22Rv1 (cell line): Measurements from ENCODE around the gene DENND5A.

Experiments
- ZFX ChIP-seq: fragments of 450-650 bp; IDR thresholded peaks from 2 replicates; pipeline ENCODE4 v1.6.1; 2017; ENCODE audit warnings: antibody characterized with exemption, borderline replicate concordance
- TF ChIP-seq, protein P1 (sequence below): fragments of 450-650 bp; IDR thresholded peaks from 2 replicates; pipeline ENCODE4 v1.5.1; 2017; ENCODE audit warnings: mild to moderate bottlenecking

DNA sequence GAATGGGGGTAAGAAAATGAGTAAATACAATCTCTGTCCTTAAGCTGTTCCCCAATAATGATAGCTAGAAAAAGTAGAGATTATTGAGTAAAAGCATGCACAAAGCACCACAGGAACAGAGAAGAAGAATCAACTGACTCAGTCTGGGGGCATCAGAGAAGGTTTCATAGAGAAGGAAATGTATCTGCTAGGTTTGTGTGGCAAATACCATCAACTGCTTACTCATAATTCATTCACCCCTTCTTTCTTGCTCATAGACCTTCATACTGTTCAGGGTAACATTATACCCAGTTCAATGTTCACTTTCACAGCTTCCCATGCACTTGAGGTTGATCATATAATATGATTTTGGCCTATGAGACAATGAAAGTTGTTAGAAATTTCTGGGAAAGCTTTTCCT is 88.6 kb downstream of the DENND5A start:
- TF ChIP-seq, protein P1, sequence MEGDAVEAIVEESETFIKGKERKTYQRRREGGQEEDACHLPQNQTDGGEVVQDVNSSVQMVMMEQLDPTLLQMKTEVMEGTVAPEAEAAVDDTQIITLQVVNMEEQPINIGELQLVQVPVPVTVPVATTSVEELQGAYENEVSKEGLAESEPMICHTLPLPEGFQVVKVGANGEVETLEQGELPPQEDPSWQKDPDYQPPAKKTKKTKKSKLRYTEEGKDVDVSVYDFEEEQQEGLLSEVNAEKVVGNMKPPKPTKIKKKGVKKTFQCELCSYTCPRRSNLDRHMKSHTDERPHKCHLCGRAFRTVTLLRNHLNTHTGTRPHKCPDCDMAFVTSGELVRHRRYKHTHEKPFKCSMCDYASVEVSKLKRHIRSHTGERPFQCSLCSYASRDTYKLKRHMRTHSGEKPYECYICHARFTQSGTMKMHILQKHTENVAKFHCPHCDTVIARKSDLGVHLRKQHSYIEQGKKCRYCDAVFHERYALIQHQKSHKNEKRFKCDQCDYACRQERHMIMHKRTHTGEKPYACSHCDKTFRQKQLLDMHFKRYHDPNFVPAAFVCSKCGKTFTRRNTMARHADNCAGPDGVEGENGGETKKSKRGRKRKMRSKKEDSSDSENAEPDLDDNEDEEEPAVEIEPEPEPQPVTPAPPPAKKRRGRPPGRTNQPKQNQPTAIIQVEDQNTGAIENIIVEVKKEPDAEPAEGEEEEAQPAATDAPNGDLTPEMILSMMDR = no peak
- no peak for TF ChIP-seq ZFX
